K562 (cell line): ENCODE data around the gene CLEC6A. TPM values are rescaled to one million over a fixed set of nuclear protein-coding genes. Genes with fewer than 3 reads are reported as not detected.

Source experiments
- ATAC-seq: fragments of 200-7000 bp; cut with Tn5 transposase; 3 replicates; pipeline ENCODE4 v1.9.1; 2020; ENCODE audit warnings: moderate library complexity
- BruUV-seq: library from RNA; stranded (reverse); fragments of 400-500 nt; replicated peaks from 2 replicates; lab custom pipeline; 2021; lab: Mats Ljungman, UMichigan
- CTCF ChIA-PET: fragments of 300-600 bp; formaldehyde crosslinking; extraction: SDS; loops from one replicate; lab custom pipeline; 2021; ENCODE audit warnings: low intra/inter-chr PET ratio; lab: Yijun Ruan, JAX
- POLR2A ChIA-PET: fragments of 300-600, 350-650 bp; sonication (Branson Sonifier 250); formaldehyde crosslinking; extraction: SDS; loops from one replicate; lab custom pipeline; 2021; ENCODE audit warnings: antibody characterized with exemption, inconsistent platforms; lab: Yijun Ruan, JAX
- DNase-seq, 4 experiments: peaks; one replicate each; pipeline versions ENCODE4 v3.0.0 to v3.0.0-alpha.2; 2011 to 2018; ENCODE audit warnings: low spot score in 3 of 4, mixed read lengths in 3 of 4; ENCODE audit errors: extremely low read depth in 1 of 4
- FAIRE-seq: peaks from 2 replicates; lab custom pipeline; 2011; peaks lifted over from hg19 to GRCh38; lab: Jason Lieb, UNC
- H2AFZ ChIP-seq: 2 replicates; pipeline ENCODE4 v1.6.0; 2011; ENCODE audit warnings: low read depth, low read length, control low read depth, inconsistent platforms
- H3K27ac ChIP-seq: fragments of 200-600 bp; 3 replicates; pipeline ENCODE4 v1.8.0; 2011; ENCODE audit warnings: low read depth, mild to moderate bottlenecking, control low read depth, inconsistent platforms, low read length, moderate library complexity, mixed read lengths; ENCODE audit errors: extremely low read depth
- H3K27me3 ChIP-seq, 2 experiments: fragments of 300-600 bp in 1 of 2; 2 replicates in 1 of 2; 3 replicates in 1 of 2; pipeline versions ENCODE4 v1.6.0 to v1.8.0; 2011; ENCODE audit warnings: inconsistent platforms in 2 of 2, low read length in 2 of 2, mild to moderate bottlenecking in 1 of 2, mixed read lengths in 1 of 2, moderate library complexity in 1 of 2; ENCODE audit not compliant: control insufficient read depth in 2 of 2, insufficient read depth in 2 of 2
- H3K36me3 ChIP-seq: fragments of 300-600 bp; 3 replicates; pipeline ENCODE4 v1.8.0; 2011; ENCODE audit warnings: mild to moderate bottlenecking, low read length, inconsistent platforms; ENCODE audit not compliant: control insufficient read depth, insufficient read depth
- H3K4me1 ChIP-seq, 2 experiments: fragments of 200-600 bp in 1 of 2; replicated peaks in 1 of 2; 2 replicates in 1 of 2; 3 replicates in 1 of 2; pipeline versions ENCODE4 v1.5.1 to v1.8.0; 2011; ENCODE audit warnings: inconsistent platforms in 2 of 2, low read length in 2 of 2, mild to moderate bottlenecking in 1 of 2, mixed read lengths in 1 of 2, moderate library complexity in 1 of 2; ENCODE audit not compliant: control insufficient read depth in 2 of 2, insufficient read depth in 2 of 2
- H3K4me2 ChIP-seq: 2 replicates; pipeline ENCODE4 v1.6.1; 2011; ENCODE audit warnings: low read length, control low read depth, inconsistent platforms, mixed read lengths; ENCODE audit not compliant: insufficient read depth
- H3K4me3 ChIP-seq: fragments of 200-600 bp; sonication (generic), shearing (Covaris generic); 2 replicates; pipeline ENCODE4 v1.5.1; 2016; ENCODE audit warnings: control low read depth, inconsistent platforms
- H3K79me2 ChIP-seq: fragments of 200-600 bp; 3 replicates; pipeline ENCODE4 v1.8.0; 2011; ENCODE audit warnings: low read length, inconsistent platforms; ENCODE audit not compliant: control insufficient read depth, insufficient read depth
- H3K9ac ChIP-seq, 2 experiments: 2 replicates each; pipeline versions ENCODE4 v1.6.0 to v1.6.1; 2011; ENCODE audit warnings: low read depth in 2 of 2, low read length in 2 of 2, control low read depth in 1 of 2, inconsistent platforms in 1 of 2, mild to moderate bottlenecking in 1 of 2, mixed read lengths in 1 of 2; ENCODE audit not compliant: insufficient read depth in 1 of 2
- H3K9me1 ChIP-seq: one replicate; pipeline ENCODE4 v1.6.0; 2011; ENCODE audit warnings: inconsistent platforms, mild to moderate bottlenecking, low read length, moderate library complexity; ENCODE audit not compliant: control insufficient read depth, insufficient read depth
- H3K9me3 ChIP-seq: replicated peaks from 2 replicates; pipeline ENCODE4 v1.5.1; 2011; ENCODE audit warnings: low read depth, low read length, inconsistent platforms; ENCODE audit not compliant: control insufficient read depth, insufficient read depth
- H4K20me1 ChIP-seq: replicated peaks from 2 replicates; pipeline ENCODE4 v1.6.1; 2011; ENCODE audit warnings: low read length, inconsistent platforms, mixed read lengths; ENCODE audit not compliant: control insufficient read depth, insufficient read depth
- BCOR ChIP-seq: fragments of 450-650 bp; IDR thresholded peaks from 2 replicates; pipeline ENCODE4 v1.6.1; 2016
- CAMTA2 ChIP-seq: fragments of 250-450 bp; sonication (Bioruptor Pico); conservative IDR thresholded peaks from 2 replicates; pipeline ENCODE4 v1.5.1; 2022
- CBFA2T2 ChIP-seq: fragments of 450-650 bp; conservative IDR thresholded peaks from 2 replicates; pipeline ENCODE4 v1.6.1; 2017; ENCODE audit warnings: mild to moderate bottlenecking
- FOSL1 ChIP-seq: fragments of 200-800 bp; sonication (Bioruptor generic); conservative IDR thresholded peaks from 2 replicates; pipeline ENCODE4 v1.6.1; 2016; ENCODE audit warnings: missing genetic modification characterization, missing compliant biosample characterization
- FOXM1 ChIP-seq, 2 experiments: fragments of 450-650 bp in 1 of 2; sonication (generic) in 1 of 2; formaldehyde crosslinking in 1 of 2; IDR thresholded peaks; 2 replicates each; pipeline versions ENCODE4 v1.6.1 to v1.9.0; 2017 to 2022; ENCODE audit warnings: low read depth in 2 of 2, mild to moderate bottlenecking in 2 of 2, missing genetic modification reagents in 1 of 2, moderate library complexity in 1 of 2
- HLTF ChIP-seq: fragments of 450-650 bp; IDR thresholded peaks from 2 replicates; pipeline ENCODE4 v1.6.1; 2016
- L3MBTL2 ChIP-seq: fragments of 450-650 bp; IDR thresholded peaks from 2 replicates; pipeline ENCODE4 v1.6.1; 2016; ENCODE audit warnings: mild to moderate bottlenecking, moderate library complexity
- MAFG ChIP-seq: fragments of 450-650 bp; conservative IDR thresholded peaks from 2 replicates; pipeline ENCODE4 v1.6.1; 2016; ENCODE audit warnings: missing genetic modification characterization, missing compliant biosample characterization
- MITF ChIP-seq: IDR thresholded peaks from 2 replicates; pipeline ENCODE4 v1.6.1; 2014; ENCODE audit warnings: antibody characterized with exemption
- MYBL2 ChIP-seq, 2 experiments: fragments of 450-650 bp in 1 of 2; sonication (generic) in 1 of 2; formaldehyde crosslinking in 1 of 2; IDR thresholded peaks; 2 replicates each; pipeline versions ENCODE4 v1.6.1 to v1.8.1; 2017 to 2022; ENCODE audit warnings: borderline replicate concordance in 1 of 2, inconsistent platforms in 1 of 2, low read depth in 1 of 2, mild to moderate bottlenecking in 1 of 2, missing genetic modification reagents in 1 of 2, moderate library complexity in 1 of 2
- POLR2G ChIP-seq: fragments of 200-400 bp; formaldehyde crosslinking; IDR thresholded peaks from 2 replicates; pipeline ENCODE4 v1.6.1; 2017; ENCODE audit warnings: low read depth, mild to moderate bottlenecking, antibody characterized with exemption, low read length, moderate library complexity
- SAFB2 ChIP-seq: fragments of 200-400 bp; formaldehyde crosslinking; IDR thresholded peaks from 2 replicates; pipeline ENCODE4 v1.6.1; 2018; ENCODE audit warnings: borderline replicate concordance, low read length, low read depth, moderate library complexity; ENCODE audit not compliant: severe bottlenecking
- SOX6 ChIP-seq: fragments of 450-650 bp; IDR thresholded peaks from 2 replicates; pipeline ENCODE4 v1.6.1; 2014; ENCODE audit warnings: mild to moderate bottlenecking
- TAF1 ChIP-seq: IDR thresholded peaks from 2 replicates; pipeline ENCODE4 v1.6.1; 2011; ENCODE audit warnings: mild to moderate bottlenecking, low read length, moderate library complexity; ENCODE audit not compliant: insufficient read depth, control insufficient read depth, severe bottlenecking; ENCODE audit errors: extremely low read depth
- TRIM24 ChIP-seq, 2 experiments: fragments of 450-650 bp; IDR thresholded peaks; 2 replicates each; pipeline ENCODE4 v1.6.1; 2016
- ZKSCAN1 ChIP-seq: fragments of 150-350 bp; IDR thresholded peaks from 2 replicates; pipeline ENCODE4 v1.6.1; 2016; ENCODE audit warnings: low read depth, low read length
- ZNF124 ChIP-seq: sonication (generic); formaldehyde crosslinking; IDR thresholded peaks from 2 replicates; pipeline ENCODE4 v1.8.1; 2022; ENCODE audit warnings: missing genetic modification reagents
- ZNF253 ChIP-seq: fragments of 250-450 bp; sonication (Bioruptor Pico); conservative IDR thresholded peaks from 2 replicates; pipeline ENCODE4 v1.6.1; 2021; ENCODE audit warnings: mild to moderate bottlenecking
- ZNF431 ChIP-seq: sonication (generic); formaldehyde crosslinking; IDR thresholded peaks from 2 replicates; pipeline ENCODE4 v1.8.0; 2022; ENCODE audit warnings: mild to moderate bottlenecking, missing genetic modification reagents
- ZNF830 ChIP-seq: fragments of 250-450 bp; sonication (Bioruptor Pico); IDR thresholded peaks from 2 replicates; pipeline ENCODE4 v1.5.0; 2021; ENCODE audit warnings: mild to moderate bottlenecking
- WGBS: fragments of 100-300 bp; shearing (Covaris generic); methylation state at CpG from one replicate; pipeline ENCODE4 v1.1.6; 2016; ENCODE audit warnings: low coverage, mixed read lengths; ENCODE audit not compliant: insufficient coverage; ENCODE audit errors: missing lambda C conversion rate; 5-methylcytosine and 5-hydroxymethylcytosine counted together
- in situ Hi-C: fragments of 300-500 bp; cut with MboI; formaldehyde crosslinking; loops from 4 replicates; pipeline ENCODE4 v1.15.0; 2018; ENCODE audit warnings: inconsistent platforms, mixed read lengths
- intact Hi-C: fragments of 100-400 bp; cut with micrococcal nuclease; formaldehyde crosslinking; loops from 2 replicates; pipeline ENCODE4 v1.14.2; 2022
- polyA plus RNA-seq, 8 experiments: library from polyadenylated mRNA; depleted of rRNA in 4 of 8; stranded (reverse) in 5 of 8; unstranded in 3 of 8; fragments of >200 nt; fragmentation: Nextera tagmentation in 2 of 8; fragmentation: Illumina TruSeq in 1 of 8; extraction: Ambion mirVana in 2 of 8; extraction: Trizol in 1 of 8; gene quantifications; 2 replicates each; pipeline versions ENCODE4 v1.2.1 to v1.2.3, GENCODE V29; 2011 to 2014; ENCODE audit warnings: inconsistent platforms in 1 of 8, missing spikeins in 1 of 8
- total RNA-seq, 7 experiments: library from RNA; depleted of rRNA in 6 of 7; stranded (reverse); fragments of >200 nt in 6 of 7; fragmentation: Illumina TruSeq in 2 of 7; extraction: Trizol in 2 of 7; gene quantifications; 2 replicates each; pipeline versions ENCODE4 v1.2.1 to v1.2.3, GENCODE V29; 2011 to 2021; ENCODE audit warnings: low replicate concordance in 1 of 7

CLEC6A gene
- total and polyA plus RNA-seq, 9 of the 15 experiments (the other 6 are each of a cell fraction or from before 2014, with no cell fraction given) = not detected

- BruUV-seq = no TSS peak
- Histone ChIP-seq H3K4me1 (no peaks in the 10 kb centered on the region), H3K9me1 (no peaks in the 10 kb centered on the region), H3K9ac (no peak within 1 kb of the TSS), H3K9me3 (no peaks in the 10 kb centered on the region), H3K4me2 (no peak within 1 kb of the TSS), H3K36me3 (no peaks in the 10 kb centered on the region), H2AFZ (no peak within 1 kb of the TSS), H3K4me3 (no peak within 1 kb of the TSS), H3K79me2 (no peaks in the 10 kb centered on the region)
- ChIA-PET POLR2A (no interaction called here), CTCF (no interaction called here)
- intact Hi-C loops = no loop called here
- WGBS = 0% methylated on average over 4 of the region's 4 CpGs
- no peak for ATAC-seq
- FAIRE-seq = no peak
- TF ChIP-seq TAF1 = no peak
- no peak for TF ChIP-seq CBFA2T2
- no peak for TF ChIP-seq MAFG (tag)
- TF ChIP-seq BCOR = no peak
- no peak for TF ChIP-seq SOX6
- TF ChIP-seq MYBL2 (IDR thresholded peaks at IDR 0.05; ENCODE audit: low read depth) = no peak
- no peak for TF ChIP-seq MYBL2 (CRISPR knock-in tag; IDR thresholded peaks at IDR 0.05; ENCODE audit: borderline replicate concordance)
- TF ChIP-seq L3MBTL2 = no peak
- TF ChIP-seq FOXM1 (IDR thresholded peaks at IDR 0.05; ENCODE audit: low read depth) = no peak
- TF ChIP-seq FOXM1 (CRISPR knock-in tag; IDR thresholded peaks at IDR 0.05; ENCODE audit: low read depth) = no peak
- TF ChIP-seq MITF = no peak
- no peak for TF ChIP-seq ZKSCAN1
- no peak for TF ChIP-seq CAMTA2
- TF ChIP-seq ZNF253 = no peak
- TF ChIP-seq ZNF431 = no peak
- TF ChIP-seq POLR2G = no peak
- TF ChIP-seq TRIM24 (IDR thresholded peaks at IDR 0.05) = no peak
- no peak for TF ChIP-seq HLTF
- no peak for TF ChIP-seq ZNF830 (CRISPR knock-in tag)
- TF ChIP-seq FOSL1 = no peak
- no peak for TF ChIP-seq ZNF124 (CRISPR knock-in tag)
- no peak for TF ChIP-seq SAFB2
- TF ChIP-seq, all 486 proteins: peak for 0
- Histone ChIP-seq H3K27ac (no peak within 1 kb of the TSS), H4K20me1 (no peaks in the 10 kb centered on the region), H3K27me3 (peaks cover 0 to 15% of the 10 kb centered on the region in 2 experiments; a peak in 2 of 5 replicates)
- no peak for DNase-seq
- in situ Hi-C loops = no loop called here
Measured at GRCh38 chr12:8513256-8513655, 57.5 kb downstream of the CLEC6A start, which contains the start of gene CLEC4D. Gene CLEC4D (plus strand): TSS chr12:8513503. CDS start chr12:8513733, 230 bp downstream.
